Cardiac muscle cell (in vitro differentiated cells and primary cell): ENCODE measurements around the gene HDAC7. TPM values are rescaled to one million over a fixed set of nuclear protein-coding genes. Genes with fewer than 3 reads are reported as not detected.

Source experiments
- DNase-seq, 2 donors: peaks; one replicate each; pipeline versions ENCODE4 v3.0.0 to v3.0.0-alpha.2; 2010 to 2017; ENCODE audit warnings: low read depth in 1 of 2, low spot score in 1 of 2
- H3K27ac ChIP-seq: fragments of 200-600 bp; sonication (generic); 2 replicates; pipeline ENCODE4 v1.5.1; 2016
- H3K27me3 ChIP-seq: fragments of 200-600 bp; sonication (generic); 2 replicates; pipeline ENCODE4 v1.6.0; 2016; ENCODE audit warnings: control low read depth
- H3K36me3 ChIP-seq: fragments of 200-600 bp; sonication (generic); 2 replicates; pipeline ENCODE4 v1.5.1; 2016; ENCODE audit warnings: control low read depth
- H3K4me1 ChIP-seq: fragments of 200-600 bp; sonication (generic); 2 replicates; pipeline ENCODE4 v1.8.1; 2017; ENCODE audit warnings: low read depth, mild to moderate bottlenecking, mixed run types
- H3K4me3 ChIP-seq: fragments of 200-600 bp; sonication (generic); 2 replicates; pipeline ENCODE4 v1.5.1; 2016; ENCODE audit warnings: mild to moderate bottlenecking
- H3K9me3 ChIP-seq: fragments of 200-600 bp; sonication (generic); 2 replicates; pipeline ENCODE4 v1.5.1; 2017; ENCODE audit warnings: low read depth, mild to moderate bottlenecking, control low read depth
- polyA plus RNA-seq: library from polyadenylated mRNA; unstranded; fragments of >200 nt; fragmentation: Nextera tagmentation; extraction: Ambion mirVana; gene quantifications from 2 replicates; pipeline ENCODE4 v1.2.1, GENCODE V29; 2016
- total RNA-seq: library from RNA; depleted of rRNA; stranded (reverse); fragments of >200 nt; gene quantifications from 2 replicates; pipeline ENCODE4 v1.2.3, GENCODE V29; 2016
- TF ChIP-seq, protein P1 (sequence below): IDR thresholded peaks from 2 replicates; pipeline ENCODE4 v1.5.1; 2012; ENCODE audit warnings: low read depth, mild to moderate bottlenecking, low read length

The HDAC7 gene
- total and polyA plus RNA-seq, 2 experiments from 2014 or later = 43.7 to 93.0 TPM

DNA sequence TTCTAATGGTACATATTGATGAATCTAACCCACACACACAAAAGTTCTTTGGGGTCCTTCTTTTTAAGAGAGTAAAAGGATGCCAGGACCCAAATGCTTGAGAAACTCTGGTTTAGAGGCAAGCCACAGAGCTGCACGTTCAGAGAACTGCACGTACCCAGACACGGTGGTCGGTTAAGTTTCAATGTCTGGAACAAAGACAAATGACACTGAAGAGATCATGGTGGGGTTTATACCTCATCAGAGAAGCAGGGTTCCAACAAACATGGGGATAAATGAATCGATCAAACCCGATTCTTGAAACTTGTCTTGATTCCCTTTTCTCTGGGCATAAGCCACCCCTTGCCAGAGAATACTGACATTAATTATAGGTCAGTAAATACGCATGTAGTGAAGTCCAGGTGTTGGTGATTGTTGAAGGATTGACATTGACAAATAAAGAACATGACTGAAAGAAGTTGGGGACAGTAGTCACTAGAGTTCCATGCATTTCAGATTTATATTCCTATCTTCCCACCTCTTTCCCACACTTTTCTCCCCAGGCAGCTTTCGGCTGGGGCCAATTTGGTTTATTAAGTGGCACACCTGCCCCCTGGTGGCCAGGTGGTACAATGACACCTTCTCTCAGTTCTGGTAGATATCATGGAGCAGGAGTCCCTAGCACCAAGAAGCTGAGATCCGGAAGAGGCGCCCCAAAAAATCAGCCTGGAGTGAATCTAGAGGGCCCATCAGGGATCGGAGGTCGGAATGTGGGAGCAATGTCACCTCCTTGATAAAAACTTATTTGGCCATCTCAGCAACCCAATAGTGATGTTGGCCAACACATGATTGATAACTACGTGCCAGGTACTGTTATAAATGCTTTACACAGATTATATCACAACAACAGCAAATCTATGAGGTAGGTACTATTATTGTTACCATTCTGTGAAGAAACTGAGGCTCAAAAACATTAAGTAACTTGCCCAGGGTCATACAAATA lies 17.8 kb upstream of the HDAC7 start:
- peak; percentile 78 to 81 for DNase-seq
- Histone ChIP-seq H3K27ac (no peak overlapping the region), H3K27me3 (no peaks in the 10 kb centered on the region), H3K4me3 (no peak overlapping the region), H3K36me3 (no peaks in the 10 kb centered on the region), H3K9me3 (no peaks in the 10 kb centered on the region), H3K4me1 (peaks cover 27% of the 10 kb centered on the region)
- TF ChIP-seq, protein P1, sequence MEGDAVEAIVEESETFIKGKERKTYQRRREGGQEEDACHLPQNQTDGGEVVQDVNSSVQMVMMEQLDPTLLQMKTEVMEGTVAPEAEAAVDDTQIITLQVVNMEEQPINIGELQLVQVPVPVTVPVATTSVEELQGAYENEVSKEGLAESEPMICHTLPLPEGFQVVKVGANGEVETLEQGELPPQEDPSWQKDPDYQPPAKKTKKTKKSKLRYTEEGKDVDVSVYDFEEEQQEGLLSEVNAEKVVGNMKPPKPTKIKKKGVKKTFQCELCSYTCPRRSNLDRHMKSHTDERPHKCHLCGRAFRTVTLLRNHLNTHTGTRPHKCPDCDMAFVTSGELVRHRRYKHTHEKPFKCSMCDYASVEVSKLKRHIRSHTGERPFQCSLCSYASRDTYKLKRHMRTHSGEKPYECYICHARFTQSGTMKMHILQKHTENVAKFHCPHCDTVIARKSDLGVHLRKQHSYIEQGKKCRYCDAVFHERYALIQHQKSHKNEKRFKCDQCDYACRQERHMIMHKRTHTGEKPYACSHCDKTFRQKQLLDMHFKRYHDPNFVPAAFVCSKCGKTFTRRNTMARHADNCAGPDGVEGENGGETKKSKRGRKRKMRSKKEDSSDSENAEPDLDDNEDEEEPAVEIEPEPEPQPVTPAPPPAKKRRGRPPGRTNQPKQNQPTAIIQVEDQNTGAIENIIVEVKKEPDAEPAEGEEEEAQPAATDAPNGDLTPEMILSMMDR = peak; percentile 90

DNA sequence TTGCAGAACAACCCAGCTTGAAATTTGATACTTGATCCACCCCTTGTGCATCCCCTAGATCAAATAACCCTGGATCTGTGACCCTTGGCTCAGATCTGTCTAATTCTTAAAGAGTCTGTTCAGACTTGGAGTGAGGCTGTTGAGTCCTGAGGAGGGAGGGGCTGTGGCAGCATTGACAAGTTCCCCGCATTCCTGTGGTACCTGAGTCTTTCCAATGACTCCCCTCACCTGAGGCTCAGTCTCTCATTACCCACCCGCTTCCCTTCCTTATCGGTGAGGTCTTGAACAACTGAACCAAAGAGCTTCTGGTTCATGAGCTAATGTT lies 16.1 kb upstream of the HDAC7 start:
- peak in 1 of 2 donors; percentile 41 for DNase-seq
- Histone ChIP-seq H3K27me3 (no peaks in the 10 kb centered on the region), H3K4me3 (no peak overlapping the region), H3K36me3 (no peaks in the 10 kb centered on the region), H3K9me3 (no peaks in the 10 kb centered on the region), H3K27ac (peak overlapping the region; percentile 75), H3K4me1 (peaks cover 17% of the 10 kb centered on the region)
- TF ChIP-seq, protein P1 = no peak

DNA sequence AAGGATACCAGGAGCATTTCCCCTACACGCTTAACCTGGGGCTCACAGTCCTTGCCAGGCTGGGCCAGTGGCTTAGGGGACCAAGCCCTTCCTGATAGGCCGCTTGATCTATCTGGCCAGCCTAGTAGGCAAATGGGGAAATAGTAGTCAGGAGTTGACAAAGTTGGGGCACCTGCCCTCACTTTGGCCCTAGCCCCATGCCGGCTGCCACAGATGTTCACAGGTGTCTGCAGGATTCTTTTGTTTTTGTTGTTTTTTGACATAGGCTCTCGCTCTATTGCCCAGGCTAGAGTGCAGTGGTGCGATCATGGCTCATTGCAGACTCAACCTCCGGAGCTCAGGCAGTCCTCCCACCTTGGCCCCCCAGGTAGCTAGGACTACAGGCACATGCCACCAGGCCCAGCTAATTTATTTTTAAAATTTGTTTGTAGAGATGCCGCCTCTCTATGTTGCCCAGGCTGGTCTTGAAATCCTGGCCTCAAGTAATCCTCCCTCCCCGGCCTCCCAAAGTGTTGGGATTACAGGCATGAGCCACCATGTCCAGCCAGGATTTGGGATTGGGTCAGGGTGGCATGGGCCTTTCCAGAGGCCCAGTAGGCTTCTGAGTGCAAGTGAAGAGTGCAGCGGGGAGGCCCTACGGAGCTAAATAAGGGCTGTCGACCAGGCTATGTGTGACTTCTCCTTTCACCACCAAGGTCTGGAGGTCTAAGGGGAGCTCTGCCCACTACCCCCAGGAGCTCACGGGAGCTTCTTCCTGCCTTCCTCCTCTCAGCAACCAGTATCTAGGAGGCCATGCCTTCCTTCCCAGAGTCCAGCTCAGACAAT lies 15.5 kb upstream of the HDAC7 start:
- no peak overlapping the region for H3K4me3 ChIP-seq
- no peaks in the 10 kb centered on the region for H3K36me3 ChIP-seq
- no peaks in the 10 kb centered on the region for H3K27me3 ChIP-seq
- no peaks in the 10 kb centered on the region for H3K9me3 ChIP-seq
- peak overlapping the region; percentile 75 for H3K27ac ChIP-seq
- DNase-seq = no peak
- peaks cover 17% of the 10 kb centered on the region for H3K4me1 ChIP-seq
- TF ChIP-seq, protein P1 = no peak

DNA sequence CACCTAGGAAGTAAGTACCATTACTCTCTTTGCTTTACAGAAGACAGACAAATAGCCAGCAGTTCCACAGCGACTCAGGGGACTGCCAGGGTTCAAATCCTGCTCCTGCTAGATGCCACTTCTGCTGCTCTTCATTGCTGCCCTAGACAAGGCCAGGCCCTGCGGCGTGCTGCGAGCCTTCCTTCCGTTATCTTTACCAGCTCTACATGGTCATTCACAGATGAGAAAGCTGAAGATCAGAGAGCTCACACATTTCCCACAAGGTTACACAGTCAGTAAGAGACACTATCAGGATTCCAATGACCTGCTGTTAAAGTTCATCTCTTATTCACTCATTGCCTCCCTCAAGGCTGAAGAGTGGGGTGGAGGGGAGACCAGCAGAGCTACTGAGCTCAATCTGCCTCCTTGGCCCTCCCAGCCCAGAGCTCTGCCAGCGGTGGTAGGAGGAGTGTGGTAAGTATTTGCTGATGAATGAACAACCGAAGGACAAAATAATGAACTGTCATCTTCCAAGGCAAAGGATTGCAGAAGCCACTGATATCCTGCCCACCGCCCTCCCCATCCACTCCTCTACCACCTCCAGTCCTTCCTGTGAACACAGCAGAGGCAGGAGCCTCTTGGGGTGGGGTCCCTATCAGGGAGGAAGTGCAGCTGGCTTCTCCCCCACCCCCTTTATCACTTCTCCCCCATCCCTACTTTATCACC lies 14.6 kb upstream of the HDAC7 start:
- TF ChIP-seq, protein P1 = no peak
- Histone ChIP-seq H3K36me3 (no peaks in the 10 kb centered on the region), H3K9me3 (no peaks in the 10 kb centered on the region), H3K4me3 (no peak overlapping the region), H3K4me1 (peaks cover 17% of the 10 kb centered on the region), H3K27ac (peak overlapping the region; percentile 75), H3K27me3 (no peaks in the 10 kb centered on the region)
- no peak for DNase-seq

DNA sequence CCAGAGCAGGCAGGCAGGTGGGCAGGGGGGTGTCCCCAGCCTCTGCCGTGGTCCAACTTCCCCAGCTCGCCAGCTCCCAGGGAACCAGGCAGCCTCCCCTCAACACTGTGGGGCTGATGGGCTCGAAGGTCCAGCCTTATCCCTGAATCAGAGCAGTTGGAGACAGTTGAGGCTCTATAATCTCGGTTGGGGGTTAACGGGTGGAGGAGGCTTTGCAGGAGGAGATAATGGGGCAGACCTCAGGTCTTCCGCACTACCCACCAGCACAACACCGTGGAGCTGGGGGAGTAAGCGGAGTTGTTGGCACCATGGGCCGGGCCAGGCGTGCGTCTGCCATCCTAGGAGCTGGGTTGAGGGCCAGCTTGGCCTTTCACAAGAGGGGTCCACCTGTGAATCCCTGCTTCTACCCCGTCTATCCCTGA lies 13.9 kb upstream of the HDAC7 start:
- Histone ChIP-seq H3K36me3 (no peaks in the 10 kb centered on the region), H3K27me3 (no peaks in the 10 kb centered on the region), H3K4me1 (peaks cover 23% of the 10 kb centered on the region), H3K9me3 (no peaks in the 10 kb centered on the region), H3K4me3 (no peak overlapping the region), H3K27ac (no peak overlapping the region)
- TF ChIP-seq, protein P1 = no peak
- no peak for DNase-seq
